PC-3 (cell line): ENCODE measurements around the gene GPR107. TPM values are rescaled to one million over a fixed set of nuclear protein-coding genes. Genes with fewer than 3 reads are reported as not detected.
A peak's percentile ranks its signal among the peaks of the same experiment; 100 is the strongest.

Source experiments
- ATAC-seq: fragments of 200-7000 bp; cut with Tn5 transposase; 2 replicates; pipeline ENCODE4 v1.9.1; 2020; ENCODE audit warnings: mild to moderate bottlenecking, moderate library complexity
- BruUV-seq: library from RNA; stranded (reverse); fragments of 400-500 nt; replicated peaks from 2 replicates; lab custom pipeline; 2021; lab: Mats Ljungman, UMichigan
- CTCF ChIA-PET: fragments of 300-600 bp; sonication (Branson Sonifier 250); formaldehyde crosslinking; loops from one replicate; lab custom pipeline; 2022; ENCODE audit warnings: antibody characterized with exemption; lab: Charles Lee
- POLR2A ChIA-PET: fragments of 300-600 bp; sonication (Branson Sonifier 250); formaldehyde crosslinking; loops from one replicate; lab custom pipeline; 2022; ENCODE audit warnings: antibody characterized with exemption; ENCODE audit not compliant: unreplicated experiment; lab: Charles Lee
- DNase-seq: peaks from one replicate; pipeline ENCODE4 v3.0.0-alpha.2; 2015
- H2AFZ ChIP-seq: fragments of 300-600 bp; sonication (generic); 2 replicates; pipeline ENCODE4 v1.6.0; 2016; ENCODE audit warnings: antibody characterized with exemption, low read length
- H3F3A ChIP-seq: fragments of 300-600 bp; sonication (generic); one replicate; pipeline ENCODE4 v1.6.0; 2017; ENCODE audit warnings: antibody characterized with exemption, low read length, control low read depth, mild to moderate bottlenecking; ENCODE audit not compliant: unreplicated experiment
- H3K27ac ChIP-seq: fragments of 300-600 bp; sonication (generic); 2 replicates; pipeline ENCODE4 v1.5.1; 2016; ENCODE audit warnings: mild to moderate bottlenecking, low read length
- H3K27me3 ChIP-seq: fragments of 300-600 bp; sonication (generic); 2 replicates; pipeline ENCODE4 v1.6.1; 2016; ENCODE audit warnings: low read length, mixed read lengths
- H3K36me3 ChIP-seq: fragments of 300-600 bp; sonication (generic); 2 replicates; pipeline ENCODE4 v1.6.1; 2016; ENCODE audit warnings: low read depth, mixed run types, low read length, mixed read lengths
- H3K4me1 ChIP-seq: fragments of 300-600 bp; sonication (generic); 2 replicates; pipeline ENCODE4 v1.5.1; 2016; ENCODE audit warnings: low read length; ENCODE audit not compliant: insufficient read depth
- H3K4me2 ChIP-seq: fragments of 300-600 bp; sonication (generic); 2 replicates; pipeline ENCODE4 v1.6.0; 2016; ENCODE audit warnings: low read length
- H3K4me3 ChIP-seq: fragments of 300-600 bp; sonication (generic); 2 replicates; pipeline ENCODE4 v1.5.1; 2016; ENCODE audit warnings: mild to moderate bottlenecking, low read length, mixed read lengths
- H3K79me2 ChIP-seq: fragments of 300-600 bp; sonication (generic); 2 replicates; pipeline ENCODE4 v1.6.1; 2017; ENCODE audit warnings: low read length, mixed read lengths
- H3K9ac ChIP-seq: fragments of 300-600 bp; sonication (generic); 2 replicates; pipeline ENCODE4 v1.6.0; 2016; ENCODE audit warnings: mild to moderate bottlenecking, low read length
- H3K9me2 ChIP-seq: fragments of 300-600 bp; sonication (generic); replicated peaks from 2 replicates; pipeline ENCODE4 v1.6.1; 2016; ENCODE audit warnings: mixed run types, low read length, mixed read lengths
- H3K9me3 ChIP-seq: fragments of 300-600 bp; sonication (generic); 2 replicates; pipeline ENCODE4 v1.6.1; 2016; ENCODE audit warnings: low read length, mixed read lengths
- H4K20me1 ChIP-seq: fragments of 300-600 bp; sonication (generic); 2 replicates; pipeline ENCODE4 v1.6.1; 2016; ENCODE audit warnings: low read length, mixed read lengths
- CTCF ChIP-seq: fragments of 300-600 bp; sonication (generic); conservative IDR thresholded peaks from 2 replicates; pipeline ENCODE4 v1.5.1; 2017; ENCODE audit warnings: antibody characterized with exemption, low read depth, mild to moderate bottlenecking, low read length
- EZH2 ChIP-seq: fragments of 300-600 bp; sonication (generic); IDR thresholded peaks from one replicate; pipeline ENCODE4 v1.6.1; 2017; ENCODE audit warnings: antibody characterized with exemption, mild to moderate bottlenecking, low read length; ENCODE audit not compliant: unreplicated experiment
- EZH2phosphoT487 ChIP-seq: fragments of 300-600 bp; sonication (generic); IDR thresholded peaks from 2 replicates; pipeline ENCODE4 v1.6.1; 2018; ENCODE audit warnings: mild to moderate bottlenecking, antibody characterized with exemption, low read length, borderline replicate concordance
- intact Hi-C: fragments of 100-400 bp; cut with micrococcal nuclease; formaldehyde crosslinking; loops from 2 replicates; pipeline ENCODE4 v1.9.0; 2023
- total RNA-seq: library from RNA; depleted of rRNA; stranded (reverse); fragments of >200 nt; gene quantifications from 2 replicates; pipeline ENCODE4 v1.2.3, GENCODE V29; 2014

Gene GPR107
- total RNA-seq, 1 experiment from 2014 or later, result 11.4 TPM

DNA sequence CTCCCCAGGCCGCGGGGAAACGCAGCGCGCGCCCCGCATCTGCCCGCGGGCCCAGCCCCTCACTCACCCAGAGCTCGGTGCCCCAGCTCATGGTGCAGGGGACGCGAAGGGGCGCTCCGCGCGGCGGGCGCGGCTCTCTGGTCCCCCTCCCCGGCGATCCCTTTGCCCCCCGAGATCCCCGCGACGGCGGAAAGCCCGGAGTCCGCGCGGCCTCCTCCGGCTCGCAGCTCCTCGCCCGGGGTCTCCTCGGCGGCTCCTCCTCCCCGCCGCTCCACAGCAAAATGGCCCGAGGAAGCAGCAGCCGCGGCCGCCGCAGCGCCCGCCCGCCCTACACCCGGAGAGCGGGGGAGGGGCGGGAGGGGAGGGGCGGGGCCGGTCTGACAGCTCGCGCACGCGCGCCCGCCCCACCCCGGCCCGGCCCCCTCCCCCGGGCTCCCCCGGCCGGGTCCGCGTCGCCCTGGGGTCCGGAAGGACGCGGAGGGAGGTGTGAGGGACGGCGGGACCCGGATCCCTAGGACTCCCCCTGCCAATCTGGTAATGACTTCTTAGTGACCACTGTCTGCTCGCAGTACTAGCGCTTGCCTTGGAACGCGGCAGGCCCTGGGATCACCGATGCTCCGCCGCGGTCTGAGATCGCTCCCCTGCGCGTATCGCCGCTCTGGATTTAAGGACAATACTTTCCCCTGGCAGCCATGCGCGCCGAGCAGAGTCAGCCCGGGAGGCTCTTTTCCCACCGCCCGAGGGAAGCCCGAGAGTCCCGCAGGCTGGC lies 10.6 kb upstream of the GPR107 start, which contains the start of gene FNBP1:
FNBP1 (minus strand) TSS at position 305 of the 769 bp plus-strand sequence; CDS start at position 91, 214 bp downstream.
- no peak for TF ChIP-seq CTCF
- TF ChIP-seq EZH2, result no peak
- TF ChIP-seq EZH2phosphoT487, result no peak
- ChIA-PET POLR2A (no interaction called here), CTCF (no interaction called here)
- H3K36me3 ChIP-seq, result no peaks in the 10 kb centered on the region
- ATAC-seq (peak; percentile 68), DNase-seq (peak; percentile 68)
- peak within 1 kb of the TSS; percentile 98 for H3K4me2 ChIP-seq
- no peaks in the 10 kb centered on the region for H3K27me3 ChIP-seq
- no peaks in the 10 kb centered on the region for H3F3A ChIP-seq
- intact Hi-C loops, result loop anchor here (5.0 kb wide), 1 partner anchor 156 kb away; no protein-coding TSS in a partner anchor
- H3K9ac ChIP-seq, result peak within 1 kb of the TSS; percentile 72
- BruUV-seq, result no TSS peak
- peaks cover 28% of the 10 kb centered on the region for H3K4me1 ChIP-seq
- no peaks in the 10 kb centered on the region for H3K9me2 ChIP-seq
- peak within 1 kb of the TSS; percentile 98 for H2AFZ ChIP-seq
- H3K4me3 ChIP-seq, result peak within 1 kb of the TSS; percentile 85
- H4K20me1 ChIP-seq, result peaks cover 12% of the 10 kb centered on the region; the same call in 1 of the 2 replicates
- H3K79me2 ChIP-seq, result peaks cover 49% of the 10 kb centered on the region
- no peaks in the 10 kb centered on the region for H3K9me3 ChIP-seq
- H3K27ac ChIP-seq, result peak within 1 kb of the TSS; percentile 16; the same call in 1 of the 2 replicates

DNA sequence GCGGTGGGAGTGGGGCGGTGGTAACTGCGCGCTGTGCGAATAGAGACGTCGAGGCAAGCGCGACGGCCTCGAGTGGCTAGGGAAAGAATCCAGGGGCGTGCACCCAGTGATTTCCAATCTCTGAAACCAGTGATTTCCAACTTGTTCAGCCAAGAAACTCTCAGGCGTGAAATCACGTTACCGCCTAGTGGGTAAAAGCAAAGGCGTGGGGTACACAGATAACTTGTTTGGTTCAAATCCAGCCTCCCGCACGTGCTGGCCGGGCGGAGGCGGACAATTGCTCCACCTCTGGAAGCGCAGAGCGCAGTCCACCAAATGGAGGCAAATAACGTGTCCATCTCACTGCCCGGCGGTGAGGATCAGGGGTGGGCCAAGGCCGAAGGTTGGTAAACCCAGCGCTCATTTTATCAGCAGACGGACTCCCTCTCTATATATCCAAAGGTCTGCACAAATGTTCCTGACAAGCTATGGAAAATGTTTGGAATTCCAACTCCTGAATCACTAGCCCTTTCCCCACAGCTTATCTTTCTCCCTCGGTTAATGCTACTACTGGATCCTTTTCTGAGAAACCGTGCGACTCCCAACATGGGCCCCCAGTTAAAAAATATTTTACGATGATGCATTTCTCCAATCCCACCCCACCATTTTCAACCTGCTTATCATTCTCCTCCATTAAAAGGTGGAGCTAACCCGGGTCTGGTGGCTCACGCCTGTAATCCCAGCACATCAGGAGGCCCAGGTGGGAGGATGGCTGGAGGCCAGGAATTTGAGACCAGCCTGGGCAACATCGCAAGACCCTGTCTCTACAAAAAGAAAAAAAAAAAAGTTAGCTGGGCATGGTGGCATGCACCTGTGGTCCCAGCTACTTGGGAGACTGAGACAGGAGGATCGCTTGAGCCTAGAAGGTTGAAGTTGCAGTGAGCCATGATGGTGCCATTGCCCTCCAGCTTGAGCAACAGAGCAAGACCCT lies 9.8 kb upstream of the GPR107 start:
- TF ChIP-seq EZH2phosphoT487 (no peak), CTCF (0 out of 2 replicates have a peak, but pooled peaks have one; percentile 13)
- Histone ChIP-seq H3F3A (no peaks in the 10 kb centered on the region), H3K9me2 (no peaks in the 10 kb centered on the region), H3K36me3 (no peaks in the 10 kb centered on the region), H3K79me2 (peaks cover 40% of the 10 kb centered on the region), H3K4me1 (peaks cover 28% of the 10 kb centered on the region), H3K27me3 (no peaks in the 10 kb centered on the region), H3K9me3 (no peaks in the 10 kb centered on the region), H3K4me2 (peak overlapping the region; percentile 98), H2AFZ (peak overlapping the region; percentile 98), H3K9ac (peak overlapping the region; percentile 61), H4K20me1 (peaks cover 12% of the 10 kb centered on the region; the same call in 1 of the 2 replicates), H3K27ac (peak overlapping the region; percentile 16; the same call in 1 of the 2 replicates), H3K4me3 (peak overlapping the region; percentile 85)
- intact Hi-C loops, result loop anchor here (5.0 kb wide), 1 partner anchor 157 kb away; no protein-coding TSS in a partner anchor
- BruUV-seq, result TSS peak; percentile 84
- POLR2A ChIA-PET, result interaction anchor here (0.7 kb wide), 1 partner anchor 221 kb away, joined by 3 read pairs; no protein-coding TSS in a partner anchor
- ATAC-seq (no peak; the same call in 1 of the 2 replicates), DNase-seq (no peak)
- CTCF ChIA-PET, result interaction anchor here (0.5 kb wide), 1 partner anchor 86 kb away, joined by 3 read pairs; no protein-coding TSS in a partner anchor
